ENCODE data around the gene C19orf73.
A peak's percentile ranks its signal among the peaks of the same experiment; 100 is the strongest.
"Not testable (repeated sequence)": the region's sequence is repeated elsewhere in the genome, so short reads cannot be mapped to it uniquely, and the experiment has no call there.

Gene C19orf73

GRCh38 chr19:49097453-49098288 is 21.3 kb downstream of the C19orf73 start:
- peak; percentile 61 for DNase-seq

DNA sequence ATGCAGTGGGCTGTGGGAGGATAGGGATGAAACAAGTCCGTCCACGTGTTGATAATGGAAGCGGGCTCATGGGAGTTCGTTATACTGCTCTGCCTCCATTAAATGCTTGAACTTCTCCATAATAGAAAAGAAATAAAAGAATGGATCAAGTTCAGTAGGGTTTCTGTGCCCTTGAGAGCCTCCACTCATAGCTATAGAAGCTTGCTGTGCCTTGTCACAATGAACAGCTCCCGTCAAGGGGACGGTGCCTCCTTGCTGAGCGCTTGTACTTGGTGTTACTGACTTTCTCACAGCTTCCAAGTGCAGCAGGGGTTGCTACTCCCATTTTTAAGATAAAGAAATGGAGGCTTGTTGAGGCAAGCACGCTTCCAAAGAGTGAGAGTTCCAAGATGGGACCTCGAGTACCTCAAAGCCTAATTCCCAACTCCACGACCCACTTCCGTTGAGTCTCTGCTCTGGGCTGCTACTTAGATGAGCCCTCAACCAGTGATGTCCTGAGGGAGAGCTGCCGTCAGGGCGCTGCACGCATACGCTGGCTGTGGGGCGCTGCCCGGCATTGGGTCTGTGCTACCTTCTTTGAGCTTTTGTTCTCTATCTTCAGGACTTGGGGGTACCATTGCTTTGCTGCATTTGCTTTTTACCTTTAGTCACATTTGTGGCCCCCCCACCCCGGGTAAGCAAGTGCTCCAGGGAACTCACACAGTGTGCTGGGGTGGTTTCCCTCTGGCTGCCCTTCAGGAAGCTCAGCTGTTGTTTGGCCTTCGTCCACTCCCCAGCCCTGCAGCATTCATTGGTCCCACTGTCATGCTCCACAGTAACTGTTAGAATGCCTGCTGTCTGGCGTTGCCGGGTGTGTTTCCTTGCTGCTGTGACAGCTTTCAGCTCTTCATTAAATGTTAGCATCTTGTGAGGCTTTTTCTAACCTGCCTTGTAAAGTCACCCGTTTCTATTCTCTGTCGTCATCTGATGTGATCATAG is 24.1 kb downstream of the C19orf73 start:
- DNase-seq, result no peak

DNA sequence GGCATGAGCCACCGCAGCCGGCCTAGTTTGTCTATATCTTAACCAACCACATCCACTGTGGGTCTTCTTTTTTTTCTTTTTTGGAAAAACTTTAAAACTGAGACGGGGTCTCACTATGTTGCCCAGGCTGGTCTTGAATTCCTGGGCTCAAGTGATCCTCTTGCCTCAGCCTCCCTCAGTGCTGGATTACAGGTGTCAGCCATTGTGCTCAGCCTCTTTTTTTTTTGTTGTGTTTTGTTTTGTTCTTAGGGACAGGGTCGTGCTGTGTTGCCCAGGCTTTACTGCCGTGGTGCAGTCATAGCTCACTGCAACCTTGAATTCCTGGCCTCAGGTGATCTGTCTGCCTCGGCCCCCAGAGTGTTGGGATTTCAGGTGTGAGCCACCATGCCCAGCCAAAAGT is 26.3 kb downstream of the C19orf73 start:
- DNase-seq, result no peak

DNA sequence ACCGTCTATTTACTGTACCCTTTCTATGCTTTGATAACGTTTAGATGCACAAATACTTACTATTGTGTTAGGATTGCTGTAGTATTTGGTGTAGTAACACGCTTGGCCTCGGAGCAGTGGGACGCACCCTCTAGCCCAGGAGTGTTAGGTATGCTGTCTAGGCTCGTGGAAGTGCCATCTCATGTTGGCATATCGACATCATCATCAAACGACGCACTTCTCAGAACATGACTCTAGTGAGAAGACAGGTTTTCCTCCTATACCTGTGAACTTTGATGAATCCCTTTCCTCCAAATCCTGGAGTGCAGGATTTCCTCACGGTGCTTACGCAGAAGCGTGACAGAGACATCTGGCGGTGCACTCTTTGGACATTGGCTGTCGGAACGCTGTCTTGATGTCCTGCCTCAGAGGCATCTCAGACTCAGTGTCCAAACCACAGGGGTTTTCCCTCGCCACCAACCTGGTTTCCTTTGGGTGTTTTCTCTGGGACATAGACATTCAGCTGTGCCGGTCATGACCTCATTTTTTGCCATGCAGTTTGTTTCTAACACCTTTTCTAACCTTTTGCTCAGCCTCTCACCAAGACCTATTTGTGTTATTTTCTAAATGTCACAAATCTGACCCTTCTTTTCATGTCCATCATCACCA is 27.4 kb downstream of the C19orf73 start:
- no peak for DNase-seq

DNA sequence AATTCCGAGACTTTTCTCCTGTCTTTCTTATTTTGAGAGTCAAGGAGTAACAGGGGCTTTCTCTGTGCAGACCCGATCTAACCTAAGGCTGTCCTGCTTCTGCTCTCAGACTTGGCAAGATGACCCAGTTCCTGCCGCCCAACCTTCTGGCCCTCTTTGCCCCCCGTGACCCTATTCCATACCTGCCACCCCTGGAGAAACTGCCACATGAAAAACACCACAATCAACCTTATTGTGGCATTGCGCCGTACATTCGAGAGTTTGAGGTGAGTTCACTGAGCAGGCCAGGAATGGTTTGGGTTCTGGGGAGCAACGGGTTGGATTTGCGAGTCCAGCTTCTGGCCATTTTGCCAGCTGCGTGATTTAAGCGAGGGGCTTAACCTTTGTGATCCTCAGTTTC is 32.6 kb downstream of the C19orf73 start:
- no peak for DNase-seq

GRCh38 chr19:49085868-49086232 is 33.1 kb downstream of the C19orf73 start:
- DNase-seq, result no peak

DNA sequence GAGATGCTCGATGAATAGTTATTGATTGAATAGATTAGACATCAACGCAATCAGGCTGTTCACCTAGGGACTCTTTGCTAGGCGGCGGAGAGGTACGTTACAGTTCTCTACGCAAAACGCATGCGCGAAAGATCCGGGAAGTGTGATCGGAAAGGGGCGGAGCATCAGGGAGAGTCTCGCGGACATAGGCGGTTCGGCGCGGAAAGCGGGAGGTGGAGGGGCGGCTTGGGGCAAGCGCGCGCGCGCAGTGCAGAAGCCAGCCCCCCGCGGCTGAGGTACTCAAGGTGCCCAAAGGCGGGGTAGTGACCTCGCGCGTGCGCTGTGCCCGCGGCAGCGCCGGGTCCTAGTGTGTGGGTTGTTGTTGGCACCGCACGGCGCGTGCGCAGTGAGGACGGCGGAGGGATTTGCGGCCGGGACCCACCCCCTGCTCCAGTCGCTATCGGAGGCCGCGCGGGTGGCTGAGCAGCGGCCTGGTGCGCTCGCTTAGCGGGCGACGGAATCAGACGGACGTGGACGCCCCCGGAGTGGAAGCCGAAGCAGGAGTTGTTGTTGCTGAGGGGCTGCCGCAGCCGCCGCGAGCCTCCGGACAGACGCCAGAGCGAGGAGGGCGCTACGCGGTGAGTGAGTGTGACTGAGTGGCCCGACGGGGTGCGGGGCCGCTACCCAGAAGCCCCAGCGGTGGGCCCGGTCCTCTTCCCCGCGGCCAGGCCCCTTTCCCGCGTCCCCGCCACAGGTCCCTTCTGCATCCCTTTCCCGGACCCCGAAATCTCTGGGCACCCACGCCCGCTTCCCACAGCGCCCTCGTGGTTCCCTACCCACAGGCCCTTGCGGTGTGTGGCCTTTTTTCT is 33.7 kb downstream of the C19orf73 start, which contains the start of gene SNRNP70:
TSS of gene SNRNP70 (plus strand) at position 432 of the 848 bp plus-strand sequence. CDS start 964 bp downstream, outside the sequence.
- peak; percentile 93 for DNase-seq

- DNase-seq, result no peak
These were observed 34.5 kb downstream of the C19orf73 start for GRCh38 chr19:49084206-49085019.

- DNase-seq, result no peak
These were observed 37.7 kb downstream of the C19orf73 start for GRCh38 chr19:49081273-49081672.

GRCh38 chr19:49080392-49080791 is 38.6 kb downstream of the C19orf73 start:
- no peak for DNase-seq

DNA sequence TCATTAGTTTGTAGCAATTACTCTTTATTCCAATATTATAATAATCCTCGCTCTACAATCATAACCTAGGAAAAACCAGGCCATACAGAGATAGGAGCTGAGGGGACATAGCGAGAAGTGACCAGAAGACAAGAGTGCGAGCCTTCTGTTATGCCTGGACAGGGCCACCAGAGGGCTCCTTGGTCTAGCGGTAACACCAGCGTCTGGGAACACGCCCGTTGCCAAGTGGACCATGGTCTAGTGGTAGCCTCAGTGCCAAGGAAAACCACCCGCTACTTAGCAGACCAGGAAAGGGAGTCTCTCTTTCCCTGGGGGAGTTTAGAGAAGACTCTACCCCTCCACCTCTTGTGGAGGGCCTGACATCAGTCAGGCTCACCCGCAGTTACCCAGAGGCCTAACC is 44.1 kb downstream of the C19orf73 start:
- not testable (repeated sequence) for DNase-seq

DNA sequence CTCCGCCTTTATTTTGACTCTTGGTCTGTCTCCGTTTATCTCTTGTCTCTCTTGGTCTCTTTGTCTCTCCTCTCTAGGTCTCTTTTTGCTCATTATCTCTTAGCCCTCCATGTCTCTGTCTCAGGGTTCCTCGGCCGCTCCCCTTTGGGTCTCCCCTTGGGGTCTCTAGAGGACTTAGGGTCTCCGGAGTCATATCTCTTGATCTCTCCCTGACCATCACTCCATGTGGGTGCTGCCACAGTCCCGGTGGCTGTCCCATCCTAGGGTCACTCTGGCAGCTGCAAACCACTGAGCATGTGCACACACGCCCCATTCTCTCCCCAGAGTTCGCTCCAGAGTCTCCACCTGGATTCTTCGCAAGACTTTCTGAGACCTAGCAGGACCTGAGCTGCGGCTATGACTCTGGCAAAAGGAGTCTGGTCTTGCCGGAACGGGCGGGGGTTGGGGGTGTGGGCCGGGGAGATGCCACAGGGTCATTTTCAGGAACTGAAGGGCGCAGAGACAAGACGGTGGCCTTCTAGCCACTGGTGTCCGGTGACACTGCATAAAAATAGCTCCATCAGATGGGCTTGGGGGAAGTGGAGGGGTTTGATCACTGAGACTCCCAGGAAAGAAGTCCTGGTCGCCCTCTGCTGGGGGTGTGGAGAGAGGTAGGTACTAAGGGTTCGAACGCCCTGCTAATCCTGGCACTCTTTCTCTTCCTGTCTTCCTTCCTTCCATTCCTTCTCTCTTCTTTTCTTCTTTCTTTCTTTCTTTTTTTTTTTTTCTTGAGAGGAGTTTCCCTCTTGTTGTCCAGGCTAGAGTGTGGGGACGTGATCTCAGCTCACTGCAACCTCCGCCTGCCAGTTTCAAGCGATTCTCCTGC is 45.2 kb downstream of the C19orf73 start:
- peak; percentile 75 for DNase-seq

DNA sequence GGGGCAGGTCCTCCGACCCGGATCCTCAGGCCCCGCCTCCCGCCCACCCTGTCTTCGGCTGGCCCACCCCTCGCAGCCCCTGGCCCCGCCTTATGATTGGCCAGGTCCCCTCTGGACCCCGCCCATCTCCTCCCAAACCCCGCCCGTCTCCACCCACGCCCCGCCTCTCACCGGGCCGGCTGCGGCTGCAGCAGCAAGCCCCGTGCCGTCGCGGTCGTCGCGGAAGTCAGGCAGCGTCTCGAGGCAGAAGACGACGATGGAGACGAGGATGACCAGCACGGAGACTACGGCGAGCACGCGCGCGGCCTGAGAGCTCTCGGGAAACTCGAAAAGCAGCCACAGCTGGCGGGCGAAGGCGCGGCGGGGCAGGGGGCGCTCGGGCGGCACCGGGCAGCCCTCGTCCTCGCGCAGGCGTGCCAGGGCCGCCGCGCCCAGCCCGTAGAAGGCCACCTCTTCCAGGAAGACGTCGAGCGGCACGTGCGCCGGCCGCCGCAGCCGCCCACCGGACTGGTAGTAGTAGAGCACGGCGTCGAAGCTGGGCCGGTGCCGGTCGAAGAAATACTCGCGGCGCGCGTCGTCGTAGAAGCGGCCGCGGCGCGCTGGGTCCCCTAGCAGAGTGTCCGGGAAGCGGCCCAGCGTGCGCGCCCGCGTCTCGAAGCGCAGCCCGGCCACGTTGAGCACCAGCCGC is 46.9 kb downstream of the C19orf73 start:
- DNase-seq, result no peak

- no peak for DNase-seq
These were observed 48.5 kb downstream of the C19orf73 start for GRCh38 chr19:49070416-49070815.

DNA sequence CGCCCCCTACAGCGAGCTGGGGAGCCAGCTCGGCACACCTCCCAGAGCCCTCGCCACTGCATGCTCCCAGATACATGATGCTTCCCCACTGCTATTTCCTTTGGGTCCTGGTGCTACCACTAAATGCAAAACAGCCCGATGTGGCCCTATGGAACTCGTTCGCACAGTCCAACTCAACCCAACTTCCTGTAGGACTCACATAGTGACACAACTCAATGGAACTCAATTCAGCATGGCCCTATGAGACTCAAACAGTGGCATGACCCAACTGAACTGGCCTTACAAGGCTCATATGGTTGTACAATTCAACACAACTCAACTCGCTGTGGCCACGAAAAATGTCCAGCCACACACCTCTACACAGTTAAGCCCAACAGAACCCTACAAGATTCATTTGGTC is 49.9 kb downstream of the C19orf73 start:
- no peak for DNase-seq

Data from 8988T (cell line).